Progenitor cell of endocrine pancreas (in vitro differentiated cells): ENCODE data around the gene PDP2. TPM values are rescaled to one million over a fixed set of nuclear protein-coding genes. Genes with fewer than 3 reads are reported as not detected.

Experiments
- DNase-seq: peaks from one replicate; pipeline ENCODE4 v3.0.0; 2021; ENCODE audit warnings: low spot score; ENCODE audit not compliant: unreplicated experiment
- H3K27ac Mint-ChIP-seq: 2 replicates; pipeline ENCODE4 v1.8.0; 2021; ENCODE audit warnings: mild to moderate bottlenecking, moderate library complexity, mixed read lengths
- H3K27me3 Mint-ChIP-seq: 2 replicates; pipeline ENCODE4 v1.8.0; 2021; ENCODE audit warnings: mixed read lengths
- H3K36me3 Mint-ChIP-seq: 2 replicates; pipeline ENCODE4 v1.8.0; 2022; ENCODE audit warnings: mixed read lengths; ENCODE audit not compliant: insufficient read depth
- H3K4me1 Mint-ChIP-seq: 2 replicates; pipeline ENCODE4 v1.8.0; 2021; ENCODE audit warnings: low read depth, mixed read lengths
- H3K4me3 Mint-ChIP-seq: 2 replicates; pipeline ENCODE4 v1.8.0; 2021; ENCODE audit warnings: low read depth, mild to moderate bottlenecking, moderate library complexity, mixed read lengths
- H3K9me3 Mint-ChIP-seq: 2 replicates; pipeline ENCODE4 v1.8.0; 2021; ENCODE audit warnings: low read depth, mixed read lengths
- CTCF ChIP-seq: fragments of 200-600 bp; sonication (generic); IDR thresholded peaks from one replicate; pipeline ENCODE4 v1.5.0; 2021; ENCODE audit warnings: antibody characterized with exemption, mild to moderate bottlenecking; ENCODE audit not compliant: unreplicated experiment
- total RNA-seq: library from RNA; stranded (reverse); gene quantifications from 2 replicates; pipeline ENCODE4 v1.2.1, GENCODE V29; 2021

PDP2 gene
- total RNA-seq, 1 donor from 2014 or later: 17.0 TPM

GRCh38 chr16:66913711-66914110, 33.4 kb downstream of the PDP2 start:
- Mint-ChIP-seq H3K27ac (no peak overlapping the region), H3K9me3 (no peaks in the 10 kb centered on the region), H3K4me3 (no peak overlapping the region), H3K4me1 (no peaks in the 10 kb centered on the region), H3K27me3 (peaks cover 32% of the 10 kb centered on the region), H3K36me3 (no peaks in the 10 kb centered on the region)
- no peak for TF ChIP-seq CTCF
- DNase-seq: no peak

GRCh38 chr16:66914541-66914940, 34.2 kb downstream of the PDP2 start:
- Mint-ChIP-seq H3K27me3 (peaks cover 36% of the 10 kb centered on the region), H3K27ac (no peak overlapping the region), H3K4me1 (peaks cover 2% of the 10 kb centered on the region), H3K4me3 (no peak overlapping the region), H3K9me3 (no peaks in the 10 kb centered on the region), H3K36me3 (no peaks in the 10 kb centered on the region)
- no peak for TF ChIP-seq CTCF
- DNase-seq: no peak

- no peak overlapping the region for H3K27ac Mint-ChIP-seq
- no peak for DNase-seq
- no peak overlapping the region for H3K4me3 Mint-ChIP-seq
- H3K4me1 Mint-ChIP-seq: peaks cover 2% of the 10 kb centered on the region
- no peaks in the 10 kb centered on the region for H3K9me3 Mint-ChIP-seq
- H3K36me3 Mint-ChIP-seq: no peaks in the 10 kb centered on the region
- H3K27me3 Mint-ChIP-seq: peaks cover 33% of the 10 kb centered on the region
- no peak for TF ChIP-seq CTCF
Measured at GRCh38 chr16:66915041-66915440, 34.7 kb downstream of the PDP2 start.

DNA sequence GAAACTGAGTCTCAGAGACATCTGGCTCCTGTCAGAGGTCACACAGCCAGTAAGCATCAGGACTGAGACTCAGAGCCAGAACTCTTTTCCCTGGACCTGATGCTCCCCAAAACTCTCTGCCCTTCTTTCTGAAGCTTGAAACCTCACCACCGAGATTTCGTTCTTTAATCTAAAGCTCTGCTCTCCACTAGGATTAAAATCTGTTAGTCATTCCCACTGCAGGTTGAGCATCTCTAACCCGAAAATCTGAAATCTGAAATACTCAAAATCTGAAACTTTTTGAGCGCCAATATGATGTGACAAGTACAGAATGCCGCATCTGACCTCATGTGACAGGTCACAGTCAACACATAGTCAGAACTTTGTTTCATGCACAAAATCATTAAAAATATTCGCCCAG, 36.2 kb downstream of the PDP2 start:
- no peaks in the 10 kb centered on the region for H3K9me3 Mint-ChIP-seq
- H3K4me1 Mint-ChIP-seq: peaks cover 2% of the 10 kb centered on the region
- no peak for TF ChIP-seq CTCF
- H3K4me3 Mint-ChIP-seq: no peak overlapping the region
- DNase-seq: no peak
- no peaks in the 10 kb centered on the region for H3K36me3 Mint-ChIP-seq
- no peak overlapping the region for H3K27ac Mint-ChIP-seq
- peaks cover 41% of the 10 kb centered on the region for H3K27me3 Mint-ChIP-seq

GRCh38 chr16:66917741-66918140, 37.4 kb downstream of the PDP2 start:
- Mint-ChIP-seq H3K27ac (no peak overlapping the region), H3K9me3 (no peaks in the 10 kb centered on the region), H3K27me3 (peaks cover 44% of the 10 kb centered on the region), H3K4me1 (peaks cover 2% of the 10 kb centered on the region), H3K4me3 (no peak overlapping the region), H3K36me3 (no peaks in the 10 kb centered on the region)
- no peak for TF ChIP-seq CTCF
- no peak for DNase-seq
